A549 (cell line): ENCODE measurements around the gene KYNU. TPM values are rescaled to one million over a fixed set of nuclear protein-coding genes. Genes with fewer than 3 reads are reported as not detected.

ENCODE experiments used
- ATAC-seq, 2 experiments: fragments of 200-7000 bp in 1 of 2; fragments of >200 bp in 1 of 2; cut with Nextera tagmentation in 1 of 2; cut with Tn5 transposase in 1 of 2; 3 replicates each; pipeline versions ENCODE4 v1.8.0 to v1.9.1; 2018 to 2020; ENCODE audit warnings: mild to moderate bottlenecking in 1 of 2, moderate library complexity in 1 of 2
- CTCF ChIA-PET: fragments of 300-600 bp; sonication (Branson Sonifier 250); formaldehyde crosslinking; extraction: SDS; loops from one replicate; lab custom pipeline; 2021; ENCODE audit warnings: antibody characterized with exemption, inconsistent platforms; lab: Yijun Ruan, JAX
- POLR2A ChIA-PET: fragments of 350-600 bp; formaldehyde crosslinking; extraction: SDS; loops from one replicate; lab custom pipeline; 2021; ENCODE audit warnings: antibody characterized with exemption, inconsistent platforms; lab: Yijun Ruan, JAX
- DNase-seq, 2 experiments: peaks; one replicate each; pipeline versions ENCODE4 v3.0.0 to v3.0.0-alpha.2; 2011 to 2016; ENCODE audit warnings: low read depth in 1 of 2, low spot score in 1 of 2
- FAIRE-seq: peaks from 2 replicates; lab custom pipeline; 2011; peaks lifted over from hg19 to GRCh38; lab: Jason Lieb, UNC
- H3K27ac ChIP-seq, 2 experiments: fragments of >200 bp; sonication (Bioruptor Twin); formaldehyde crosslinking; 3 replicates each; pipeline ENCODE4 v1.5.1; 2016 to 2017
- H3K4me1 ChIP-seq: fragments of >200 bp; sonication (Bioruptor Twin); formaldehyde crosslinking; 3 replicates; pipeline ENCODE4 v1.6.1; 2016
- H3K4me2 ChIP-seq: fragments of >200 bp; sonication (Bioruptor Twin); formaldehyde crosslinking; 3 replicates; pipeline ENCODE4 v1.6.1; 2016
- H3K4me3 ChIP-seq: fragments of >200 bp; sonication (Bioruptor Twin); formaldehyde crosslinking; 3 replicates; pipeline ENCODE4 v1.5.1; 2016
- H3K9me3 ChIP-seq: fragments of >200 bp; sonication (Bioruptor Twin); formaldehyde crosslinking; 3 replicates; pipeline ENCODE4 v1.6.1; 2016
- ATOH8 ChIP-seq: fragments of 250-450 bp; sonication (Bioruptor Pico); IDR thresholded peaks from 2 replicates; pipeline ENCODE4 v1.5.0; 2020; ENCODE audit warnings: low read depth, mild to moderate bottlenecking, moderate library complexity
- BHLHE40 ChIP-seq: IDR thresholded peaks from 2 replicates; pipeline ENCODE4 v1.6.1; 2012; ENCODE audit warnings: low read depth, low read length, inconsistent platforms
- CHD2 ChIP-seq: fragments of 150-350 bp; IDR thresholded peaks from 2 replicates; pipeline ENCODE4 v1.6.1; 2014; ENCODE audit warnings: low read length; ENCODE audit not compliant: partially characterized antibody
- FOSB ChIP-seq: fragments of 250-450 bp; sonication (Bioruptor Pico); IDR thresholded peaks from 2 replicates; pipeline ENCODE4 v1.5.0; 2020; ENCODE audit warnings: mild to moderate bottlenecking, moderate library complexity
- FOSL2 ChIP-seq, 2 experiments: fragments of 450-650 bp in 1 of 2; fragments of >200 bp in 1 of 2; sonication (Bioruptor Twin) in 1 of 2; formaldehyde crosslinking; IDR thresholded peaks; 2 replicates each; pipeline versions ENCODE4 v1.5.0 to v1.6.1; 2016 to 2020; ENCODE audit warnings: mild to moderate bottlenecking in 1 of 2, moderate library complexity in 1 of 2
- GATA3 ChIP-seq: IDR thresholded peaks from 2 replicates; pipeline ENCODE4 v1.6.1; 2012; ENCODE audit warnings: borderline replicate concordance
- HDAC2 ChIP-seq: fragments of 200-600 bp; sonication (generic); IDR thresholded peaks from 2 replicates; pipeline ENCODE4 v1.6.1; 2016
- HEYL ChIP-seq: fragments of 250-450 bp; sonication (Bioruptor Pico); IDR thresholded peaks from 2 replicates; pipeline ENCODE4 v1.8.0; 2021; ENCODE audit warnings: mild to moderate bottlenecking, moderate library complexity
- HOXA7 ChIP-seq: fragments of 250-450 bp; sonication (Bioruptor Pico); IDR thresholded peaks from 2 replicates; pipeline ENCODE4 v1.5.0; 2020; ENCODE audit warnings: mild to moderate bottlenecking, moderate library complexity
- JUN ChIP-seq, 2 experiments: fragments of >200 bp; sonication (Bioruptor Twin); formaldehyde crosslinking; IDR thresholded peaks; 2 replicates in 1 of 2; 3 replicates in 1 of 2; pipeline ENCODE4 v1.6.1; 2016 to 2017
- MAFK ChIP-seq: fragments of 450-650 bp; IDR thresholded peaks from 2 replicates; pipeline ENCODE4 v1.6.1; 2014; ENCODE audit not compliant: partially characterized antibody
- MAZ ChIP-seq: fragments of 150-350 bp; IDR thresholded peaks from 2 replicates; pipeline ENCODE4 v1.6.1; 2014; ENCODE audit warnings: antibody characterized with exemption, low read depth, low read length, borderline replicate concordance
- MYC ChIP-seq: IDR thresholded peaks from 2 replicates; pipeline ENCODE4 v1.6.1; 2012; ENCODE audit warnings: mild to moderate bottlenecking, inconsistent platforms, low read length, improper control_type of control experiment, borderline replicate concordance
- NFE2L2 ChIP-seq: fragments of 150-350 bp; conservative IDR thresholded peaks from 2 replicates; pipeline ENCODE4 v1.6.1; 2014; ENCODE audit warnings: low read length
- PBX3 ChIP-seq: IDR thresholded peaks from 2 replicates; pipeline ENCODE4 v1.6.1; 2012
- POLR2A ChIP-seq: IDR thresholded peaks from 2 replicates; pipeline ENCODE4 v1.6.1; 2012; ENCODE audit warnings: mild to moderate bottlenecking, low read length
- RAD21 ChIP-seq, 2 experiments: fragments of >200 bp in 1 of 2; sonication (Bioruptor Twin) in 1 of 2; formaldehyde crosslinking in 1 of 2; IDR thresholded peaks in 1 of 2; conservative IDR thresholded peaks in 1 of 2; 2 replicates in 1 of 2; 3 replicates in 1 of 2; pipeline ENCODE4 v1.6.1; 2012 to 2018; ENCODE audit warnings: inconsistent platforms in 1 of 2
- RARB ChIP-seq: fragments of 250-450 bp; sonication (Bioruptor Pico); IDR thresholded peaks from 2 replicates; pipeline ENCODE4 v1.8.0; 2021; ENCODE audit warnings: mild to moderate bottlenecking, moderate library complexity
- REST ChIP-seq: fragments of 200-600 bp; sonication (generic); IDR thresholded peaks from 2 replicates; pipeline ENCODE4 v1.6.1; 2016; ENCODE audit warnings: antibody characterized with exemption, mild to moderate bottlenecking, moderate library complexity
- RNF2 ChIP-seq: fragments of 200-600 bp; sonication (generic); IDR thresholded peaks from 2 replicates; pipeline ENCODE4 v1.6.1; 2016; ENCODE audit warnings: low read depth, mild to moderate bottlenecking, antibody characterized with exemption, moderate library complexity, borderline replicate concordance
- SMC3 ChIP-seq: fragments of >200 bp; sonication (Bioruptor Twin); formaldehyde crosslinking; IDR thresholded peaks from 3 replicates; pipeline ENCODE4 v1.6.1; 2018; ENCODE audit warnings: inconsistent platforms
- TFCP2L1 ChIP-seq: fragments of 250-450 bp; sonication (Bioruptor Pico); IDR thresholded peaks from 2 replicates; pipeline ENCODE4 v1.5.0; 2021; ENCODE audit warnings: mild to moderate bottlenecking
- ZNF302 ChIP-seq: fragments of 250-450 bp; sonication (Bioruptor Pico); IDR thresholded peaks from 2 replicates; pipeline ENCODE4 v1.9.0; 2021; ENCODE audit warnings: inconsistent platforms, mild to moderate bottlenecking, moderate library complexity
- WGBS: methylation state at CpG from one replicate; pipeline ENCODE4 v1.1.6; 2017; ENCODE audit errors: missing lambda C conversion rate; 5-methylcytosine and 5-hydroxymethylcytosine counted together
- polyA plus RNA-seq, 4 experiments: library from polyadenylated mRNA; depleted of rRNA in 3 of 4; stranded (reverse); fragments of >200 nt; fragmentation: RNase III in 1 of 4; extraction: RNeasy Plus Mini Kit Qiagen cat#74134 plus additional on column Dnase treatment in 1 of 4; gene quantifications; 2 replicates in 3 of 4; 3 replicates in 1 of 4; pipeline ENCODE4 v1.2.3, GENCODE V29; 2011 to 2017

KYNU gene
- polyA plus RNA-seq, 2 of the 4 experiments (the other 2 are of a cell fraction), result 302 to 324 TPM

GRCh38 chr2:143015656-143016055, 138.2 kb downstream of the KYNU start:
- no peak overlapping the region for H3K4me2 ChIP-seq
- TF ChIP-seq BHLHE40, result no peak
- no peak for TF ChIP-seq POLR2A
- no peak for TF ChIP-seq FOSB (CRISPR knock-in tag)
- TF ChIP-seq HEYL (CRISPR knock-in tag), result no peak
- no peak for TF ChIP-seq NFE2L2
- no peak for TF ChIP-seq MAFK
- TF ChIP-seq CHD2, result no peak
- no peak for TF ChIP-seq REST
- TF ChIP-seq ZNF302 (CRISPR knock-in tag), result no peak
- TF ChIP-seq HOXA7 (CRISPR knock-in tag), result no peak
- no peak for TF ChIP-seq RAD21 (conservative IDR thresholded peaks at IDR 0.05 in 1 of 2, IDR thresholded peaks at IDR 0.05 in 1 of 2)
- TF ChIP-seq GATA3, result no peak
- no peak for TF ChIP-seq HDAC2
- TF ChIP-seq RARB, result no peak
- TF ChIP-seq FOSL2 (IDR thresholded peaks at IDR 0.05), result no peak
- no peak for TF ChIP-seq FOSL2 (CRISPR knock-in tag; IDR thresholded peaks at IDR 0.05)
- TF ChIP-seq RNF2, result no peak
- TF ChIP-seq MAZ, result no peak
- no peak for TF ChIP-seq JUN (IDR thresholded peaks at IDR 0.05)
- TF ChIP-seq, all 56 proteins: peak for 0
- DNase-seq (no peak), FAIRE-seq (no peak), ATAC-seq (no peak)
- H3K27ac ChIP-seq, result no peak overlapping the region
- POLR2A ChIA-PET, result no interaction called here
- no peaks in the 10 kb centered on the region for H3K9me3 ChIP-seq
- H3K4me3 ChIP-seq, result no peak overlapping the region
- CTCF ChIA-PET, result interaction anchor here (0.6 kb wide), 1 partner anchor 15 kb away, joined by 3 read pairs; no protein-coding TSS in a partner anchor
- 88% methylated on average over 4 of the region's 4 CpGs for WGBS
- H3K4me1 ChIP-seq, result no peaks in the 10 kb centered on the region

- POLR2A ChIA-PET, result no interaction called here
- ATAC-seq, result peak in 1 of 2 experiments; percentile 59; a peak in 3 of 6 replicates
- no peak overlapping the region for H3K4me3 ChIP-seq
- no peaks in the 10 kb centered on the region for H3K9me3 ChIP-seq
- TF ChIP-seq MYC, result no peak
- TF ChIP-seq ATOH8, result no peak
- no peak for FAIRE-seq
- H3K4me2 ChIP-seq, result no peak overlapping the region
- WGBS, result 90% methylated on average over 24 of the region's 28 CpGs
- CTCF ChIA-PET, result no interaction called here
- H3K4me1 ChIP-seq, result no peaks in the 10 kb centered on the region
- no peak overlapping the region for H3K27ac ChIP-seq
- no peak for DNase-seq
Observed at GRCh38 chr2:143026411-143027054, 149.1 kb downstream of the KYNU start.

- Histone ChIP-seq H3K27ac (no peak overlapping the region), H3K4me2 (no peak overlapping the region), H3K9me3 (no peaks in the 10 kb centered on the region), H3K4me3 (no peak overlapping the region), H3K4me1 (no peaks in the 10 kb centered on the region)
- FAIRE-seq (no peak), ATAC-seq (no peak), DNase-seq (no peak)
- WGBS, result 85% methylated on average over 2 of the region's 2 CpGs
- ChIA-PET CTCF (no interaction called here), POLR2A (no interaction called here)
- TF ChIP-seq PBX3, result no peak
- TF ChIP-seq TFCP2L1, result no peak
- TF ChIP-seq SMC3, result no peak
Observed at GRCh38 chr2:143029141-143029540, 151.7 kb downstream of the KYNU start.
